ENCODE data around the gene RESF1. TPM values are rescaled to one million over a fixed set of nuclear protein-coding genes. Genes with fewer than 3 reads are reported as not detected.

Gene RESF1
- total and polyA plus RNA-seq, 9 donors, result 87.1 to 304 (median 156) TPM

DNA sequence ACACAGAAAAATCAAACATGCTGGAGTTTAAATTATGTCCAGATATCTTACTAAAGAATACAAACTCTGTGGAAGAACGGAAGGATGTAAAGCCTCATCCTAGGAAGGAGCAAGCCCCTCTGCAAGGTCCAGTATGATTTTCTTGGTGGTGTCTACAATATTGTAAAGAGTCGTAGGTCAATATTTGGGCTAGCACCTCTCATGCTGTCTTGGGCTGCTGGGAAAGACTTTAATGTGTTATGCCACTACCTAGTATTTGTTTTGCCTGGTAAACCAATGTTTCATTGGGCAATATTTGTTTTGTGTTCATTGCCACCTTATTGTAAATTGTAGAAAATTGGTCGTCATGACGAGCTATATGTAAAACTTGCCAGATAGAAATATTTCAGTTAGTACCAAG is 26.6 kb downstream of the RESF1 start:
- no peak for DNase-seq
- no peak overlapping the region for H3K4me3 ChIP-seq
- WGBS, 3 donors, result 82 to 89% (median 88%) methylated on average over 4 of the region's 4 CpGs

DNA sequence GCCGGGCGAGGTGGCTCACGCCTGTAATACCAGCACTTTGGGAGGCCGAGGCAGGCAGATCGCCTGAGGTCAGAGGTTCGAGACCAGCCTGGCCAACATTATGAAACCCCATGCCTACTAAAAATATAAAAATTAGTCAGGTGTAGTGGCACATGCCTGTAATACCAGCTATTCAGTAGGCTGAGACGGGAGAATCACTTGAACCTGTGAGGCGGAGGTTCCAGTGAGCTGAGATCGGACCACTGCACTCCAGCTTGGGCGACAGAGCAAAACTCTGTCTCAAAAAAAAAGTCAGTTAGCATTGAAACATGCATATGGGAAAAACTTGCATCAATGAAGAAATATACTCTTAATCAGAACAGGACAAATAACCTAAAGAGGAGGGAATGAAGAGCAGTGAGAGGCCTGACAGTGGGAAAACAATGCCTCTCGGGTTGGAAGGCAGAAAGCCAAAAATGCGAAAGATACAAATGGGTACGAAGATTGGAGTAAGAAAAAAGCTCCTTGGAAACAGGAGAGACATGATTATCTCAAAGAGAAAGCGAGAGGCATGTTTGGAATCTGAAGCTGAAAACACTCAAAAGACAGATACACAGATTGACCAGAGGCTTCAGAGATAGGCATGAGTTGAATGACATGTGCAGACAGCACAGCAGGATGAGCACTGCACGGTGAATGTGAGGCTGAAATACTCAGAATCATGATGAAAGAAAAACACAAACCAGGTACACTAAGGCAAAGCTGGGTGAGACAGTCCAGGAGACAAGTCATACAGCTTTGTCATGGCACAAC is 30.6 kb downstream of the RESF1 start:
- Histone ChIP-seq H3K36me3 (no peaks in the 10 kb centered on the region), H3K27ac (no peak overlapping the region), H3K4me1 (ENCODE audit: insufficient read depth) (peaks cover 4% of the 10 kb centered on the region), H3K4me3 (no peak overlapping the region), H3K9me3 (no peaks in the 10 kb centered on the region), H3K27me3 (no peaks in the 10 kb centered on the region)
- intact Hi-C loops (cut with DNase I), result no loop called here
- DNase-seq, result no peak
- WGBS, 3 donors, result 75 to 83% (median 80%) methylated on average over 15 of the region's 15 CpGs
- TF ChIP-seq POLR2A (IDR thresholded peaks at IDR 0.05) (no peak), EP300 (IDR thresholded peaks at IDR 0.05) (no peak)
- TF ChIP-seq, protein P1, sequence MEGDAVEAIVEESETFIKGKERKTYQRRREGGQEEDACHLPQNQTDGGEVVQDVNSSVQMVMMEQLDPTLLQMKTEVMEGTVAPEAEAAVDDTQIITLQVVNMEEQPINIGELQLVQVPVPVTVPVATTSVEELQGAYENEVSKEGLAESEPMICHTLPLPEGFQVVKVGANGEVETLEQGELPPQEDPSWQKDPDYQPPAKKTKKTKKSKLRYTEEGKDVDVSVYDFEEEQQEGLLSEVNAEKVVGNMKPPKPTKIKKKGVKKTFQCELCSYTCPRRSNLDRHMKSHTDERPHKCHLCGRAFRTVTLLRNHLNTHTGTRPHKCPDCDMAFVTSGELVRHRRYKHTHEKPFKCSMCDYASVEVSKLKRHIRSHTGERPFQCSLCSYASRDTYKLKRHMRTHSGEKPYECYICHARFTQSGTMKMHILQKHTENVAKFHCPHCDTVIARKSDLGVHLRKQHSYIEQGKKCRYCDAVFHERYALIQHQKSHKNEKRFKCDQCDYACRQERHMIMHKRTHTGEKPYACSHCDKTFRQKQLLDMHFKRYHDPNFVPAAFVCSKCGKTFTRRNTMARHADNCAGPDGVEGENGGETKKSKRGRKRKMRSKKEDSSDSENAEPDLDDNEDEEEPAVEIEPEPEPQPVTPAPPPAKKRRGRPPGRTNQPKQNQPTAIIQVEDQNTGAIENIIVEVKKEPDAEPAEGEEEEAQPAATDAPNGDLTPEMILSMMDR (IDR thresholded peaks at IDR 0.05), result no peak

More for the DNA sequence above, 26.6 kb downstream of the RESF1 start:
- no peak for TF ChIP-seq EP300 (IDR thresholded peaks at IDR 0.05)
- TF ChIP-seq POLR2A (IDR thresholded peaks at IDR 0.05), result no peak
- TF ChIP-seq, protein P1 (IDR thresholded peaks at IDR 0.05), result no peak
- H3K4me1 ChIP-seq (ENCODE audit: insufficient read depth), result peaks cover 4% of the 10 kb centered on the region
- H3K9me3 ChIP-seq, result peaks cover 0 to 17% of the 10 kb centered on the region in 2 donors
- intact Hi-C loops (cut with DNase I), result no loop called here
- no peak overlapping the region for H3K27ac ChIP-seq
- peaks cover 3% of the 10 kb centered on the region for H3K36me3 ChIP-seq
- H3K27me3 ChIP-seq, result no peaks in the 10 kb centered on the region

DNA sequence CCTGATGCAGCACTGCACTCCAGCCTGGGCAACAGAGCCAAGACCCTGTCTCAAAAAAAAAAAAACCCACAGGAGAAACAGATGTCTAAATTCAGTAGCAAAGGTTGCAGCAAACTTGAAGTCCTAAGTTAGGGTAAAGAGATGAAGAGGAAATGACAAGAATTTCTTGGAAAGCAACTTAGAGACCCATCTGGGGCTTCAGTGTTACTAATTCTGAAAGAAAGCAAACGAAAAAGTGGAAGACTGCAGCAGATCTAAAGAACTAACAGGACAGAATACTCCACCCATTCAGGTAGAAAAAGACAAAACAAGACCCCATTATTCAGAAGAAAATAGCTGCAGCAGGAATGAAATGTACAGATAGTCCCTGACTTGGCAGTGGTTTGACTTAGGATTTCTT is 31.9 kb downstream of the RESF1 start:
- 44 to 54% (median 54%) methylated on average over 1 of the region's 1 CpG for WGBS, 3 donors
- peaks cover 4% of the 10 kb centered on the region for H3K4me1 ChIP-seq (ENCODE audit: insufficient read depth)
- H3K9me3 ChIP-seq, result no peaks in the 10 kb centered on the region
- no peaks in the 10 kb centered on the region for H3K27me3 ChIP-seq
- no peak for DNase-seq
- H3K4me3 ChIP-seq, result no peak overlapping the region
- H3K27ac ChIP-seq, result no peak overlapping the region
- intact Hi-C loops (cut with DNase I), result no loop called here
- TF ChIP-seq, protein P1 (IDR thresholded peaks at IDR 0.05), result no peak
- TF ChIP-seq EP300 (IDR thresholded peaks at IDR 0.05) (no peak), POLR2A (IDR thresholded peaks at IDR 0.05) (no peak)
- no peaks in the 10 kb centered on the region for H3K36me3 ChIP-seq

DNA sequence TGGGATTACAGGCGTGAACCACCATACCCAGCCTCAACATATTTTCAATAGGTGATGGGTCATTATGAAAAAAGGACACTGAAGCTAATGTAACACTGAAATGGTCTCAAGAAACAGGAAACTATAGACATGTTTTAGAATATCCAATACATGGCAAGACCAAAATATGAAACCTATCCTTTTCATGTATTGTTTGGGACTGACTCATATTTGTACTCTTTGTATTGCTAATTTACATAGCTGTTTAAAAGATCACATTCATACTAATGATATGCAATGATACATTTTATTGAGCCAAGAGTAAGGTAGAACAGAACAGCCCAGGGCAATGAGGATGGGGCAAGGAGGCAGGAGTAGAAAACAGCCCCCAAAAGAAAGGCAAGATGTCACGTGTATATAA is 32.6 kb downstream of the RESF1 start:
- Histone ChIP-seq H3K4me1 (ENCODE audit: insufficient read depth) (peaks cover 4% of the 10 kb centered on the region), H3K27ac (no peak overlapping the region), H3K36me3 (no peaks in the 10 kb centered on the region), H3K4me3 (no peak overlapping the region), H3K9me3 (no peaks in the 10 kb centered on the region), H3K27me3 (no peaks in the 10 kb centered on the region)
- TF ChIP-seq, protein P1 (IDR thresholded peaks at IDR 0.05), result no peak
- TF ChIP-seq EP300 (IDR thresholded peaks at IDR 0.05), result no peak
- no peak for TF ChIP-seq POLR2A (IDR thresholded peaks at IDR 0.05)
- intact Hi-C loops (cut with DNase I), result no loop called here
- DNase-seq, result no peak
- 93 to 98% (median 97%) methylated on average over 2 of the region's 2 CpGs for WGBS, 3 donors
